NCI-H1694 treated with DMSO at 0.1 percent for 48 hours (cell line): ENCODE measurements around the gene TTLL4.

Source experiments
- DNase-seq: peaks from one replicate; lab custom pipeline; 2025; lab: John Stamatoyannopoulos, UW

Gene TTLL4

GRCh38 chr2:218785103-218785502, 74.5 kb downstream of the TTLL4 start:
- no peak for DNase-seq

GRCh38 chr2:218786133-218786532, 75.5 kb downstream of the TTLL4 start:
- no peak for DNase-seq

GRCh38 chr2:218788529-218789255, 78.1 kb downstream of the TTLL4 start:
- no peak for DNase-seq

- DNase-seq, result no peak
These were observed 81.8 kb downstream of the TTLL4 start for GRCh38 chr2:218792433-218792832.

- no peak for DNase-seq
These were observed 86.1 kb downstream of the TTLL4 start for GRCh38 chr2:218796691-218797090.

GRCh38 chr2:218798767-218799504, 88.3 kb downstream of the TTLL4 start:
- DNase-seq, result no peak

GRCh38 chr2:218799990-218800389, 89.4 kb downstream of the TTLL4 start:
- DNase-seq, result no peak

GRCh38 chr2:218802386-218802994, 91.9 kb downstream of the TTLL4 start:
- no peak for DNase-seq

GRCh38 chr2:218804817-218805216, 94.2 kb downstream of the TTLL4 start:
- DNase-seq, result no peak
